ENCODE data around the gene CDH15.
"Not testable (repeated sequence)": the region's sequence is repeated elsewhere in the genome, so short reads cannot be mapped to it uniquely, and the experiment has no call there.

CDH15 gene

DNA sequence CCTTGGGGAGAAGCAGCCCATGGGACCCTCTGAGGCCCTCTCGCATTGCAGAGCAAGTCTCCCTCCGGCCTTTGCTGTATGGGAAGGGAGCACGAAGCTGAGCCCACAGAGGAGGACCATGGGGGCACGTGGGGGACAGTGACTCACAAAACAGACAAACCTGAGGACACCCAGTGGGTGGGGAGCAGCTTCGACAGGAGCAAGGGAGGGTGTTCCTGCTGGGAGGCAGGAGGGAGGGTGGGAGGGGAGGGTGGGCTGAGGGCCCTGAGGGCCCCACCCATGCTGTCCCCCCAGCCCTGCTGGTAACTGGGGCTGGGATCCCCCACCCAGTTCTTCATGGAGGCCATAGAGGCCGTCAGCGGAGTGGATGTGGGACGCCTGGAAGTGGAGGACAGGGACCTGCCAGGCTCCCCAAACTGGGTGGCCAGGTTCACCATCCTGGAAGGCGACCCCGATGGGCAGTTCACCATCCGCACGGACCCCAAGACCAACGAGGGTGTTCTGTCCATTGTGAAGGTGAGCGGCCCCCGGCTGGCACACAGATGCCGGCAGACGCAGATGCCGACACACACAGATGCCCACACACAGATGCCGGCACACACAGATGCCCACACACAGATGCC lies 16.3 kb downstream of the CDH15 start:
- DNase-seq (ENCODE audit: low read depth in 2 of 2) = no peak

GRCh38 chr16:89188471-89189357 lies 17.2 kb downstream of the CDH15 start:
- DNase-seq (ENCODE audit: low read depth in 2 of 2) = not testable (repeated sequence)

DNA sequence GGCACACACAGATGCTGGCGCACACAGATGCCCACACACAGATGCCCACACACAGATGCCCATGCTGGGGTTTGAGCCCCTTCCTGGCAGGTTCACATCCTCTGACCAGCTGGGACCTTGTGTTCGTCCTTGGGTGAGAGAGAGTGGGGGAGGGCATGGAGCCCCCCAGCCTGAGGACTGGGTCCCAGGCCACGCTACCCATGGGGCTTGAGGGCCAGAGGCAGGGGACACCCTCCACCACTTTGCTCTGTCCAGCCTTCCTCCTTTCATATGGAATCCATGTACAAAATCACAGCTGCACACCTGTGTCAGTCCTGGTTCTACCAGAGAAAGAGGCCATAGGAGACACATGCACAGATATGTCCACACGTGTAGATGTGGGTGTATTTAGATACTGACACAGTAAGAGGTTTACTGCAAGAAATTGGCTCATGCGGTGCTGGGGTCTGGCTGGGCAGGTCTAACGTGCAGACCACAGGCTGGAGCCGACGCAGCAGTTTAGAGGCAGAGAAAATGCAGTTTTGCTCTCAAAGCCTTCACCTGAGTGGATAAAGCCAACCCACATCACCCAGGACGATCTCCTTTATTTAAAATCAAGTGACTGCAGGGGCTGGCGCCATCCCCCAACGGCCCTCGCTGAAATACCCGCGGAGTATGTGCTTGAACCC lies 17.9 kb downstream of the CDH15 start:
- no peak for DNase-seq (ENCODE audit: low read depth in 2 of 2)

GRCh38 chr16:89190150-89190958 lies 18.8 kb downstream of the CDH15 start:
- DNase-seq (ENCODE audit: low read depth in 2 of 2) = no peak

DNA sequence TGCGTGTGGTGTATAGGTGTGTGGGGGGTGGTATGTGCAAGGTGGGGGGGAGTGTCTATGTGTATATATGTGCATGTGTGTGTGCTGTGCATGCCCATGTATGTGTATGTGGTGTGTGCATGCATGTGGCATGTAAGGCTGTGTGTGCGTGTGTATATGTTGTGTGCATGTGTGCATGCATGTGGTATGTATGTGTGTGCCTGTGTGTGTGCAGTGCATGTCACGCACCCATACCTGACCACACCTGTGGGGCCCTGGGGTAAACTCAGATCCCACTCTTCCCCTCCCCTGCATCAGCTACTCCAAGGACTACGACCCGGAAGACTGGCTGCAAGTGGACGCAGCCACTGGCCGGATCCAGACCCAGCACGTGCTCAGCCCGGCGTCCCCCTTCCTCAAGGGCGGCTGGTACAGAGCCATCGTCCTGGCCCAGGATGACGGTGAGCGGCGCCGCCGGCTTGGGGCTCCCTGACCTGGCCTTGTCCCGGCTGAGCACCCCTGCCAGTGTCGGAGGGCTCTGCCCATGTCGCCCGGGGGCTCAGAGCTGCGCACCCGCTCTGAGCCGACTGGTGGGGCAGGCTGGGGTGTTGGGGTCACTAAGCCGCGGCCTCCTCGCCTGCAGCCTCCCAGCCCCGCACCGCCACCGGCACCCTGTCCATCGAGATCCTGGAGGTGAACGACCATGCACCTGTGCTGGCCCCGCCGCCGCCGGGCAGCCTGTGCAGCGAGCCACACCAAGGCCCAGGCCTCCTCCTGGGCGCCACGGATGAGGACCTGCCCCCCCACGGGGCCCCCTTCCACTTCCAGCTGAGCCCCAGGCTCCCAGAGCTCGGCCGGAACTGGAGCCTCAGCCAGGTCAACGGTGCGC lies 19.7 kb downstream of the CDH15 start:
- DNase-seq (ENCODE audit: low read depth in 2 of 2) = no peak

- DNase-seq (ENCODE audit: low read depth in 2 of 2) = no peak
These were observed 20.3 kb downstream of the CDH15 start for GRCh38 chr16:89191901-89192185.

DNA sequence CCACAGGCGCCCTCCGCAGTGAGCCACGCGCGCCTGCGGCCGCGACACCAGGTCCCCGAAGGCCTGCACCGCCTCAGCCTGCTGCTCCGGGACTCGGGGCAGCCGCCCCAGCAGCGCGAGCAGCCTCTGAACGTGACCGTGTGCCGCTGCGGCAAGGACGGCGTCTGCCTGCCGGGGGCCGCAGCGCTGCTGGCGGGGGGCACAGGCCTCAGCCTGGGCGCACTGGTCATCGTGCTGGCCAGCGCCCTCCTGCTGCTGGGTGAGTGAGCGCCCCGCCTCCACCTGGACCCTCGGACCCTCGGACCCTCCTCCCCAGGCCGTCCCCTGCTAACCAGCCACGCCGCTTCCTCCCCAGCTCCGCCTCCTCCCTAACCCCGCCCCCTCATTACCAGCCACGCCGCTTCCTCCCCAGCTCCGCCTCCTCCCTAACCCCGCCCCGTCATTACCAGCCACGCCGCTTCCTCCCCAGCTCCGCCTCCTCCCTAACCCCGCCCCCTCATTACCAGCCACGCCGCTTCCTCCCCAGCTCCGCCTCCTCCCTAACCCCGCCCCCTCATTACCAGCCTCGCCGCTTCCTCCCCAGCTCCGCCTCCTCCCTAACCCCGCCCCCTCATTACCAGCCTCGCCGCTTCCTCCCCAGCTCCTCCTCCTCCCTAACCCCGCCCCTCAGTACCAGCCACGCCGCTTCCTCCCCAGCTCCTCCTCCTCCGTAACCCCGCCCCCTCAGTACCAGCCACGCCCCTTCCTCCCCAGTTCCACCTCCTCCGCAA lies 20.8 kb downstream of the CDH15 start:
- peak; percentile 58 to 60 for DNase-seq (ENCODE audit: low read depth in 2 of 2)

DNA sequence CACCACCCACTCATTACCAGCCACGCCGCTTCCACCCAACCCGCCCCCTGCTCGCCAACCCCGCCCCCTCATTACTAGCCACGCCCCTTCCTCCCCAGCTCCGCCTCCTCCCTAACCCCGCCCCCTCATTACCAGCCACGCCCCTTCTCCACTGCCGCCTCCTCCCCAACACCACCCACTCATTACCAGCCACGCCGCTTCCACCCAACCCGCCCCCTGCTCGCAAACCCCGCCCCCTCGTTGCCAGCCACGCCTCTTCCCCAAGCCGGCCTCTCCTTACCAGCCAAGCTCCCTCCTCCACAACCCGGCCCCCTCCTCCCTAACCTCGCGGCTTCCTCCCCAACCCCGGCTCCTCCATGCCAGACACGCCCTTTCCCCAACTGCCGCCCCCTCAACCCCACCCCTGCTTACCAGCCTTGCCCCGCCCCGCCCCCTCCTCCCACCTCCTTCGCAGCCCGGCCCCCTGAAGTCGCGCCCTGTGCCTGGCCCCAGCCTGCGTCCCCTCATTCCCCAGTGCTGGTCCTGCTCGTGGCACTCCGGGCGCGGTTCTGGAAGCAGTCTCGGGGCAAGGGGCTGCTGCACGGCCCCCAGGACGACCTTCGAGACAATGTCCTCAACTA lies 21.5 kb downstream of the CDH15 start:
- DNase-seq (ENCODE audit: low read depth in 2 of 2) = peak; percentile 46 to 55

- no peak for DNase-seq (ENCODE audit: low read depth in 2 of 2)
These were observed 22.2 kb downstream of the CDH15 start for GRCh38 chr16:89193576-89194293.

DNA sequence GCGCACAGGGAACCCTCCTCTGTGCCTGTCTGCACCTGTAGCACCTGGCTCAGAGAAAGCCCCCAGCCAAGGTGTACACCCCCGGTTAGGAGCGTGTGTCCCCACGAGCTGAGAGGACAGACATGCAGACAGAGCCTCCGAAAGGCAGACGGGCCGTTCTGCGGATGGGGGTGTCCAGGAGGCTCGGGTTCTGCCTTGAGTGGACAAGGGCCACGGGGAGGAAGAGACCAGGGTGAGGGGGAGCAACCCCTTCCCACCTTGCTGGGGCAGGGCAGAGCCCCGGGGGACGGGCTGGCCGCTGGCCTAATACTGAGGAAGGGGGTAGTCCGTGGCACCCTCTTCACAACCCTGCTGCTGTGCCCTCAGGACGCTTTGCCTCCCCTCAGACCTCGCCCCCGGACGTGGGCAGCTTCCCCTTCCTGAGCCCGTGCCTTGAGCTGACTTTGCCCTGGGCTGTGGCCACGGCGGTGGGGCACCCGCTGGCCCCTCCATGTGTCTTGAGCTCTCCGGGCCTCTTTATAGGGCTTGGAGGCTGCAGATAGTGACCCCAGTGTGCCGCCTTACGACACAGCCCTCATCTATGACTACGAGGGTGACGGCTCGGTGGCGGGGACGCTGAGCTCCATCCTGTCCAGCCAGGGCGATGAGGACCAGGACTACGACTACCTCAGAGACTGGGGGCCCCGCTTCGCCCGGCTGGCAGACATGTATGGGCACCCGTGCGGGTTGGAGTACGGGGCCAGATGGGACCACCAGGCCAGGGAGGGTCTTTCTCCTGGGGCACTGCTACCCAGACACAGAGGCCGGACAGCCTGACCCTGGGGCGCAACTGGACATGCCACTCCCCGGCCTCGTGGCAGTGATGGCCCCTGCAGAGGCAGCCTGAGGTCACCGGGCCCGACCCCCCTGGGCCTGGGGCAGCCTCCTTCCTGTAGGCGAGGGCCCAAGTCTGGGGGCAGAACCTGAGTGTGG lies 23.1 kb downstream of the CDH15 start:
- DNase-seq (ENCODE audit: low read depth in 2 of 2) = no peak

DNA sequence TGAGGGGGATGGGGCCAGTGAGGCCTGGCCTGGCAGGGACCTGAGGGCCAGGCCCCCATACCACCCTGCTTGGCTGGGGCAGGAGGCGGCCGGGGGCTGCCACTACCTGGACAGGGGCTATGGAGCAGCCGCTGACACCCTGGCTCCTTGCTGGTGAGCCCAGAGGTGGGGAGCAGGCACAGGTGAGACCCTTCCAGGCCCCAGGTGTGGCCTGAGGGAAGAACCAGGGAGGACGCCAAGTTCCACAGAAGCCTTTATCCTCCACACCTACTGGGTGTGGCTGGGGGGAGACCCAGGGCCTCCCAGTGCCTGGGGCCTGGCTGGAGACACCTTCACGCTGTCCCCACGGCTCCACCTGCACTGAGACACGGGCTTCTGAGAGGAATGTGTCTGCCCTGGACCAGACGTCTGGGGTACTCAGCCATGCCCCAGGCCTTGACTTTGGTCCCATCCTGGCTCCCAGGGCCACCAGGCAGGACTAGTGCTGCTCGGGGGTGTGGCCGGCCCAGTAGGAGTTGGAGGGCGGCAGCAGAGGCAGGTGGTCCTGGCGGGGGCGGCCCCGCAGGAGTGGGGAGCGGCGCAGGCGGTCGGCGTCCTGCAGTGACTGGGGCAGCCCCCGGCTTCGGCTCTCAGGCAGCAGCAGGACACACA lies 24.1 kb downstream of the CDH15 start:
- DNase-seq (ENCODE audit: low read depth in 2 of 2) = no peak

- no peak for DNase-seq (ENCODE audit: low read depth in 2 of 2)
These were observed 25.6 kb downstream of the CDH15 start for GRCh38 chr16:89197033-89197632.

- no peak for DNase-seq (ENCODE audit: low read depth in 2 of 2)
These were observed 26.3 kb downstream of the CDH15 start for GRCh38 chr16:89197633-89198416.

GRCh38 chr16:89198417-89199240 lies 27.1 kb downstream of the CDH15 start:
- DNase-seq (ENCODE audit: low read depth in 2 of 2) = no peak
